GM12865 (cell line): Measurements from ENCODE around the gene SPACA4.
A peak's percentile ranks its signal among the peaks of the same experiment; 100 is the strongest.

Experiments used
- DNase-seq: peaks from one replicate; pipeline ENCODE4 v3.0.0; 2010; ENCODE audit warnings: low read depth
- H3K4me3 ChIP-seq: 2 replicates; pipeline ENCODE4 v1.5.1; 2011; ENCODE audit warnings: mild to moderate bottlenecking, low read depth, low read length, control low read depth
- TF ChIP-seq, protein P1 (sequence below): IDR thresholded peaks from 2 replicates; pipeline ENCODE4 v1.5.1; 2011; ENCODE audit warnings: low read length, control low read depth, low read depth, inconsistent platforms; ENCODE audit not compliant: insufficient read depth; ENCODE audit errors: missing control alignments

SPACA4 gene

DNA sequence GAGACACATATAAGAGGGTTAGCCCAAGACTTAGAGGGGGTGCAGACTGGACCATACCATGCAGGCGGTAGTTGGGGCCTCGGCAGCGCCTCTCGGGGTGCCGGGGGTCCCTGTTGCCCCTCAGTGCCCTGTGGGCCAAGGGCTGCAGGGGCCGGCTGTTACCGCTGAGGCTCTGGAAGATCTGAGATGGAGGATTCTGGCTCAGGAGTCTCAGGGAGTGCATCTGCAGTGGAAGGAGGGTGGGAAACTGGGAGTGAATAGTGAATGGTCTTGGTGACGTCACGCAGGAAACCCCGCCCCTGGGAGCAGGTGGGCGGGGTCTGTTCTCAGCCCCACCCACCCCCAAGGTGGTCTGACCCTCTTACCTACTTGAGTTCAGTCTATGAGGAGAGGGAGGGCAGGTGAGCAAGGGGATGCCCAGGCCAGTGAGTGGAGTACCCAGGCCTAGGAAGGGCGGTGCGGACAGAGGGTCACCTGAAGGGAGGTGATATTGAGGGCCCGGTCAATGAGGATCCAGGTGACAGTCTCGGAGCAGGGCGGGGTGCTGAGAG lies 32.4 kb downstream of the SPACA4 start:
- H3K4me3 ChIP-seq = peak overlapping the region; percentile 73
- TF ChIP-seq, protein P1, sequence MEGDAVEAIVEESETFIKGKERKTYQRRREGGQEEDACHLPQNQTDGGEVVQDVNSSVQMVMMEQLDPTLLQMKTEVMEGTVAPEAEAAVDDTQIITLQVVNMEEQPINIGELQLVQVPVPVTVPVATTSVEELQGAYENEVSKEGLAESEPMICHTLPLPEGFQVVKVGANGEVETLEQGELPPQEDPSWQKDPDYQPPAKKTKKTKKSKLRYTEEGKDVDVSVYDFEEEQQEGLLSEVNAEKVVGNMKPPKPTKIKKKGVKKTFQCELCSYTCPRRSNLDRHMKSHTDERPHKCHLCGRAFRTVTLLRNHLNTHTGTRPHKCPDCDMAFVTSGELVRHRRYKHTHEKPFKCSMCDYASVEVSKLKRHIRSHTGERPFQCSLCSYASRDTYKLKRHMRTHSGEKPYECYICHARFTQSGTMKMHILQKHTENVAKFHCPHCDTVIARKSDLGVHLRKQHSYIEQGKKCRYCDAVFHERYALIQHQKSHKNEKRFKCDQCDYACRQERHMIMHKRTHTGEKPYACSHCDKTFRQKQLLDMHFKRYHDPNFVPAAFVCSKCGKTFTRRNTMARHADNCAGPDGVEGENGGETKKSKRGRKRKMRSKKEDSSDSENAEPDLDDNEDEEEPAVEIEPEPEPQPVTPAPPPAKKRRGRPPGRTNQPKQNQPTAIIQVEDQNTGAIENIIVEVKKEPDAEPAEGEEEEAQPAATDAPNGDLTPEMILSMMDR = no peak
- peak; percentile 39 for DNase-seq

DNA sequence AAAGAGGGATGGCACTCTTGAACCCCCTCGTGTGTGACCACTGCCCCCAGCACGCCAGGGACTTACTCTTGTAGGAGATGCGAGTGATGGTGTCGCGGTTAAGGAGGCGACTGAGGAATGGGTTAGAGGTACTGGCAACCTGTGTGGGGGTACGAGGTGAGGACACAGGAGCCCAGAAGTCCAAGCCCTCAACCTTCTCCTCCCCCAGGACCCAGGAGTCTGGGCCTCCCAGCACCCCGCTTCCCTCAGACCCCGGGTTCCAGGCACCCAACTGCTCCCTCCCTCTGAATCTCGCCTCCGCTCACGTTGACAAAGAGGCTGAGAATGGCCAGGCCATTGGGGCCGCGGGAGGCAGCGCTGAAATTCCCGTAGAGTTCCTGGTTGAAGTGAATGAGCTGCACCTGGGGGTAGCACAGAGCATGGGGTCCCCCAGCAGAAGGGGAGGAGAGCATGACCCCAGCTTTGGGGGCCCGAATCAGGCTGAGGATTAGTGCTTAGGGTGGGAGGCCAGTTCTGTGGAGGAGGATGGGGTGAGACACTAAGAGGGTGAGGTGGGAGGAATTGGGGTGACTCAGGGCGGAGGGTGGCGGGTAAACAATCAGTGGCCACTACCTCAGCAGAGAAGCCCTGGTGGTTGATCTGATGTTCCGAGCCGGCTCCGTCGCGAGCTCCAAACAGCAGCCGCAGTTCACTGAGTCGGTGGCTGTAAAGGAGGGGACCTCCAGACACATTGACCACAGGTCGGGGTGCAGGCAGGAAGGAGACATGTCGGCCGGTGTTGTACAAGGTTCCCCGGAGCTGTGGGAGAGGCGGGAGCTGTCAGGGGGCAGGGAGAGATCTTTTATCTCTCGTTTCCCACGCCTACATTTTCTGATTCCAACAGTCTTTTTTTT lies 33.2 kb downstream of the SPACA4 start:
- TF ChIP-seq, protein P1 = no peak
- DNase-seq = no peak
- H3K4me3 ChIP-seq = no peak overlapping the region

DNA sequence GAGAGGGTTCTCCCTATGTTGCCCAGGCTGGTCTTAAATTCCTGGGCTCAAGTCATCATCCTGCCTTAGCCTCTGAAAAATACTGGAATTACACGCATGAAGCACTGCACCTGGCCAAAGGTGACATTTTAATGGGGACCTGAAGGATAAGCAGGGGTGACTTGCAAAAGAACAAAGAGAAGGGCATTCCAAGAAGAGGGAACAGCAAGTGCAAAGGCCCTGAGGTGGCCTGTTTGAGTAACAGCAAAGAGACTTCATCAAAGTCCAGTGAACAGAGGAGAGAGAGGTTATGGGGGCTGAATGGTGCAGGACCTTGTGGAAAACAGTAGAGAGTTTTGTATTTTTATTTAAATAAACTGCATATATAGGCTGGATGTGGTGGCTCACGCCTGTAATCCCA lies 35.3 kb downstream of the SPACA4 start:
- no peak overlapping the region for H3K4me3 ChIP-seq
- no peak for DNase-seq
- TF ChIP-seq, protein P1 = no peak

DNA sequence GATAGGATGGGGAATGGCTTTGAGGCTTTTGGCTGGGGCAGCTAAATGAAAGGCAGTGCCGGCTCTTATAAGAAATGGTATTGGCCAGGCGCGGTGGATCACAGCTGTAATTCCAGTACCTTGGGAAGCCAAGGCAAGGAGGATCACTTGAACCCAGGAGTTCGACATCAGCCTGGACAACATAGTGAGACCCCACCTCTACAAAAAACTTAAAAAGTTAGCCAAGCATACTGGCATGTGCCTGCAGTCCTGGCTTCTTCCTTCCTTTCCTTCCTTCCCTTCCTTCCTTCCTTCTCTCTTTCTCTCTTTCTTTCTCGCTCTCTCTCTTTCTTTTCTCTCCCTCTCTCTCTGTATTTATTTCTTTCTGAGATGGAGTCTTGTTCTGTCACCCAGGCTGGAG lies 36.3 kb downstream of the SPACA4 start:
- no peak overlapping the region for H3K4me3 ChIP-seq
- TF ChIP-seq, protein P1 = no peak
- no peak for DNase-seq

DNA sequence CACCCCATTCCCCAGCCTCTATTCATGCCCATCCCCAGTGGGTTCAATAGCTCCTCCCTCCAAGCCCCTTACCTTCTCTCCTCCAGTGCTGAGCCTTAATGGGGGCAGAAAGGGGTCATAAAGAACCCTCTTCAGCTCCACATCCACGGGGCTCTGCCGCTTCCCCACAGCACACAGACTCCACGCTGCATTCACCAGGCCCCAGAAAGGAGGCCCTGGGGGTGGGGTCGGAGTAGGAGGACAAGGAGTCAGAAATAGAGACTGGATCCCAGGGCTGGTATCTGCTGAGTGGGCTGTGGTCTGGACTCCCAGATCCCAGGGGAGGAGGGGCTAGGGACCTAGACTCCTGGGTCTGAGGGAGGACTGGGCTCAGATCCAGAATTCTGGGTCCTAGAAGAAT lies 37.8 kb downstream of the SPACA4 start:
- no peak for DNase-seq
- no peak overlapping the region for H3K4me3 ChIP-seq
- TF ChIP-seq, protein P1 = no peak

DNA sequence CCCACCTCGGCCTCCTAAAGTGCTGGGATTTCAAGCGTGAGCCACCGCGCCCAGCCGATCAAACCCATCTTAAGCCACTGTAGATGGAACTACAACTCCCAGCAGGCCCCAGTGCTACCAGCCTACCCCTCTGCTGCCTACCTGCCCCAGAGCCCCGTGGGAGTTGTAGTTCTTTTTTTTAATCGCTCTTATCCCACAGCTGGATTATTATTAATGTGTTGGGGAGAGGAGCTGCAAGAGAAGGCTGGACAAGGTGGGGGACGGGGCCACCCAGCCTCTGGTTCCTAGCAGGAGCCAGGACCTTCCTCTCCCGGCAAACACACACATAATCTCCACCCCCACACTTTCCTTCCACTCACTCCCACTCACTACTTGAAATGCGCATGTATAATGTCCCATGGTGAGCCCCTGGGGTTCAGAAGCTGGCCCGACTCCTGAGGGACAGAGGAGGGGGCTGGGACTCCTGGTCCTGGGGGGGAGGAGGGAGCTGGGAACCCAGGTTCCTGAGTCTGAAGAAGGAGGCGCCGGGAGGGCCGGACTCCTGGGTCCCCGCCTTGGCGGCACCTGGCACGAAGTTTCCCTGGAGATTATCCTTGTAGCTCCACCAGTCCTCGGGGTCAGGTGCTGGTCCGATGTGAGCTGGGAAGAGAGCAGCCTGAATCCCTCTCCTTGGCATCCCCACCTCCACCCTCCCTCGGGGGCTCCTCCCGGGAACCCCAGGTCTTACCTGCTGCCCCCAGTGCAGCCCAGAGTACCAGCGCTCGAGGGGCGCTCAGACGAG lies 38.5 kb downstream of the SPACA4 start:
- TF ChIP-seq, protein P1 = no peak
- H3K4me3 ChIP-seq = 0 out of 2 replicates have a peak overlapping the region, but pooled peaks have one; percentile 3
- peak; percentile 79 for DNase-seq
